Epithelial cell of umbilical artery (primary cell): ENCODE measurements around the gene DACH2. TPM values are rescaled to one million over a fixed set of nuclear protein-coding genes. Genes with fewer than 3 reads are reported as not detected.

Source experiments
- total RNA-seq: library from RNA; depleted of rRNA; stranded (reverse); fragments of >200 nt; gene quantifications from 2 replicates; pipeline ENCODE4 v1.2.3, GENCODE V29; 2014

DACH2 gene
- not detected in 2 replicates for total RNA-seq

GRCh38 chrX:86148024-86148511, at the start of gene DACH2:
DACH2 (plus strand) TSS chrX:86148451.

Other genes starting within 250 kb of the DACH2 start
- 14.9 and 18.8 TPM in 2 replicates for gene CHM, start 100.9 kb upstream of the DACH2 start, total RNA-seq